CD8-positive, alpha-beta memory T cell (primary cell): ENCODE measurements around the gene CHCHD4. TPM values are rescaled to one million over a fixed set of nuclear protein-coding genes. Genes with fewer than 3 reads are reported as not detected.

Experiments used
- CTCF ChIA-PET: fragments of 350-600 bp; sonication (Branson Sonifier 250); formaldehyde crosslinking; loops from one replicate; lab custom pipeline; 2021; ENCODE audit warnings: antibody characterized with exemption; lab: Charles Lee
- POLR2A ChIA-PET: fragments of 350-600 bp; sonication (Branson Sonifier 250); formaldehyde crosslinking; loops from one replicate; lab custom pipeline; 2021; ENCODE audit warnings: antibody characterized with exemption; lab: Charles Lee
- DNase-seq, 5 donors: peaks; one replicate each; pipeline versions ENCODE4 v3.0.0 to v3.0.0-alpha.2; 2020 to 2022; ENCODE audit warnings: mixed read lengths in 1 of 5
- H3K27ac ChIP-seq: one replicate; pipeline ENCODE4 v1.7.0; 2013; ENCODE audit warnings: low read depth, mild to moderate bottlenecking, low read length, moderate library complexity
- H3K27me3 ChIP-seq: 2 replicates; pipeline ENCODE4 v1.7.0; 2013; ENCODE audit warnings: low read length, mild to moderate bottlenecking; ENCODE audit not compliant: insufficient read depth, poor library complexity, severe bottlenecking
- H3K36me3 ChIP-seq: 2 replicates; pipeline ENCODE4 v1.7.0; 2013; ENCODE audit warnings: mild to moderate bottlenecking, low read length, moderate library complexity; ENCODE audit not compliant: insufficient read depth
- H3K4me1 ChIP-seq: 2 replicates; pipeline ENCODE4 v1.7.0; 2013; ENCODE audit warnings: mild to moderate bottlenecking, low read length, moderate library complexity; ENCODE audit not compliant: insufficient read depth
- H3K4me3 ChIP-seq: 2 replicates; pipeline ENCODE4 v1.7.0; 2013; ENCODE audit warnings: mild to moderate bottlenecking, low read length
- H3K9me3 ChIP-seq: 2 replicates; pipeline ENCODE4 v1.7.0; 2013; ENCODE audit warnings: mild to moderate bottlenecking, low read length
- H3K27ac Mint-ChIP-seq, 8 donors: one replicate each; pipeline ENCODE4 v1.8.0; 2020 to 2021; ENCODE audit warnings: mixed read lengths in 8 of 8, mild to moderate bottlenecking in 6 of 8, inconsistent platforms in 3 of 8, moderate library complexity in 3 of 8
- H3K27me3 Mint-ChIP-seq, 2 donors: one replicate each; pipeline ENCODE4 v1.8.0; 2020 to 2021; ENCODE audit warnings: mixed read lengths in 2 of 2, mild to moderate bottlenecking in 1 of 2, moderate library complexity in 1 of 2
- H3K36me3 Mint-ChIP-seq, 3 donors: one replicate each; pipeline ENCODE4 v1.8.0; 2020 to 2021; ENCODE audit warnings: mixed read lengths in 3 of 3, inconsistent platforms in 1 of 3, mild to moderate bottlenecking in 1 of 3
- H3K4me1 Mint-ChIP-seq, 3 donors: one replicate each; pipeline ENCODE4 v1.8.0; 2020 to 2021; ENCODE audit warnings: mixed read lengths in 3 of 3, inconsistent platforms in 1 of 3, mild to moderate bottlenecking in 1 of 3
- H3K4me3 Mint-ChIP-seq, 7 donors: one replicate each; pipeline ENCODE4 v1.8.0; 2020 to 2021; ENCODE audit warnings: mixed read lengths in 7 of 7, mild to moderate bottlenecking in 6 of 7, moderate library complexity in 4 of 7, inconsistent platforms in 2 of 7
- H3K9me3 Mint-ChIP-seq, 5 donors: one replicate each; pipeline ENCODE4 v1.8.0; 2020 to 2022; ENCODE audit warnings: mixed read lengths in 5 of 5, mild to moderate bottlenecking in 3 of 5, moderate library complexity in 2 of 5, inconsistent platforms in 1 of 5
- polyA plus RNA-seq: library from polyadenylated mRNA; unstranded; fragments of 300-500 nt; fragmentation: Illumina TruSeq; gene quantifications from one replicate; pipeline ENCODE4 v1.2.3, GENCODE V29; 2021
- total RNA-seq, 2 experiments: library from RNA; stranded (reverse); gene quantifications; one replicate each; pipeline ENCODE4 v1.2.3, GENCODE V29; 2021

Gene CHCHD4
- total and polyA plus RNA-seq, 3 experiments from 2014 or later: 13.9 to 21.8 (median 21.7) TPM

DNA sequence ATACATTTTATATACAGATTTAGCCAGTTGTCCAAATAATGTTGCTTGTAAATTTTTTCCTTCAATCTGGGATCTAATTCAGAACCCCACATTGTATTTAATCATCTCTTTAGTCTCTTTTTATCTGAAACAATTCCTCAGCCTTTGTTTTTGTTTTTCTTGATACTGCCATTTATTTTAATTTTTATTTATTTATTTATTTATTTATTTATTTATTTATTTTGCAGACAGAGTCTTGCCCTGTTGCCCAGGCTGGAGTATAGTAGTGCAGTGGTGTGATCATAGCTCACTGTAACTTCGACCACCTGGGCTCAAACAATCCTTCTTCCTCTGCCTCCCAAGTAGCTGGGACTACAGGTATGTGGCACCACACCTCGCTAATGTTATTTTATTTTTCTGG lies 61.5 kb downstream of the CHCHD4 start:
- Histone ChIP-seq H3K9me3 (no peaks in the 10 kb centered on the region), H3K4me3 (no peak overlapping the region), H3K27me3 (no peaks in the 10 kb centered on the region), H3K36me3 (no peaks in the 10 kb centered on the region), H3K27ac (no peak overlapping the region), H3K4me1 (no peaks in the 10 kb centered on the region)
- POLR2A ChIA-PET: no interaction called here
- Mint-ChIP-seq H3K27me3 (peaks cover 5 to 32% of the 10 kb centered on the region in 2 donors), H3K4me1 (no peaks in the 10 kb centered on the region), H3K27ac (no peak overlapping the region), H3K36me3 (no peaks in the 10 kb centered on the region), H3K4me3 (no peak overlapping the region), H3K9me3 (no peaks in the 10 kb centered on the region)
- CTCF ChIA-PET: no interaction called here
- no peak for DNase-seq

Other genes with a start within 250 kb of the CHCHD4 start
- gene WNT7A, start 244.8 kb downstream of the CHCHD4 start, total RNA-seq: under 1 TPM; 0.31 to 0.38 TPM
- gene WNT7A, start 244.8 kb downstream of the CHCHD4 start, polyA plus RNA-seq: 1.5 TPM
- 10 to 100 TPM; 48.8 to 49.4 TPM for gene TMEM43, start 182 bp upstream of the CHCHD4 start, total RNA-seq
- gene TMEM43, start 182 bp upstream of the CHCHD4 start, polyA plus RNA-seq: 75.3 TPM
- 10 to 100 TPM; 38.8 to 38.9 TPM for gene XPC, start 53.7 kb upstream of the CHCHD4 start, total RNA-seq
- 44.0 TPM for gene XPC, start 53.7 kb upstream of the CHCHD4 start, polyA plus RNA-seq
- gene LSM3, start 53.9 kb upstream of the CHCHD4 start, total RNA-seq: 10 to 100 TPM; 25.8 to 26.6 TPM
- 22.9 TPM for gene LSM3, start 53.9 kb upstream of the CHCHD4 start, polyA plus RNA-seq